ENCODE measurements around the gene RNLS. TPM values are rescaled to one million over a fixed set of nuclear protein-coding genes. Genes with fewer than 3 reads are reported as not detected.
A peak's percentile ranks its signal among the peaks of the same experiment; 100 is the strongest.

RNLS gene
- polyA plus RNA-seq, 1 experiment, result 6.1 TPM

- H3K4me3 ChIP-seq (ENCODE audit: low read depth, low read length), result no peak overlapping the region
- TF ChIP-seq CTCF (IDR thresholded peaks at IDR 0.05; ENCODE audit: low read depth, low read length), result no peak
- H3K27ac ChIP-seq (ENCODE audit: low read depth, low read length), result no peak overlapping the region
- ChIA-PET POLR2A (no interaction called here), CTCF (interaction anchor here (0.6 to 3.2 kb wide), 2 partner anchors 12 to 337 kb away, joined by 5 to 11 read pairs; partner anchors contain the start of gene RNLS)
- H3K27me3 ChIP-seq (ENCODE audit: control insufficient read depth, insufficient read depth, low read length), result no peaks in the 10 kb centered on the region
- no peaks in the 10 kb centered on the region for H3K9me3 ChIP-seq (ENCODE audit: control insufficient read depth, insufficient read depth, low read length)
- no peak for DNase-seq (ENCODE audit: low read depth, low spot score)
Observed at GRCh38 chr10:88594482-88594881, 11.4 kb upstream of the RNLS start.

DNA sequence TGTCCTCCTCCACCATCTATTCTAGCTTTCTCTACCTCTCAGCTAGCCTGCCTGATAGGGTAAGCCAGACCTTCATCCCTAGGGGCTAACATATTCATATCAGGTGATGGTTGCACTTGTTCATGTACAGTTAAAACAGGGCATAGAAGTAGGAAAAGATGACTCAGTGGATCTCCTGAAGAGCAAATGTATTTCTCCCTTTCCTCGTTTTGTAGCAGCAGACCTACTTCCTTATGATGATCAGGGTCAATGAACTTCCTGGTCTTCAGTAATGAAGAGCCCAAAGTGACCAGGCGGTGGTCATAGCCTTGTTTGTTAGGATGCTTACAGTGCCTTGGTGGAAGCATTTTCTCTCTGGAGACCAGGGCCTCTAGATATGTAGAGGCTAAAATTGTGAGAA lies 9.8 kb upstream of the RNLS start:
- Histone ChIP-seq H3K27ac (ENCODE audit: low read depth, low read length) (no peak overlapping the region), H3K4me3 (ENCODE audit: low read depth, low read length) (no peak overlapping the region), H3K27me3 (ENCODE audit: control insufficient read depth, insufficient read depth, low read length) (no peaks in the 10 kb centered on the region), H3K9me3 (ENCODE audit: control insufficient read depth, insufficient read depth, low read length) (no peaks in the 10 kb centered on the region)
- TF ChIP-seq CTCF (IDR thresholded peaks at IDR 0.05; ENCODE audit: low read depth, low read length), result no peak
- DNase-seq (ENCODE audit: low read depth, low spot score), result no peak
- POLR2A ChIA-PET, result no interaction called here
- CTCF ChIA-PET, result no interaction called here

DNA sequence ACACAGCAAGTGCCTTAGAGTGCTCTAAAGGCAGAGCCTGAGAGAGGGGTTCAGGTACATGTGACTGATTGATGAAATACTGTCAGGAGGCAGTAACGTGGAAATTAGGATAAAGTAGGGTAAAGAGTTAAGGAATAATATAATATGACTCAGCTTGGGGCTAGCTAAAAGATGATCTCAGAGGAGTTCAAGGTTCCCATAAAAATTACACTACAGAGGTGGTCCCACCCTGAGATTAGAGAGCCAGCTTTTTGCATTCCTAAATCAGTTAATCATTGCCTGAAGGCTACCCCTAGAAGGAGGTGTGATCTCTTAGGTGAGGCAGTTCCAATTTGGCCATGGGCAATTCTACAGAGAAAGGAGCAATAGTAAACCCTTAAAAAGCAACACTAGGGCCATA lies 9.3 kb upstream of the RNLS start:
- Histone ChIP-seq H3K4me3 (ENCODE audit: low read depth, low read length) (no peak overlapping the region), H3K27me3 (ENCODE audit: control insufficient read depth, insufficient read depth, low read length) (no peaks in the 10 kb centered on the region), H3K9me3 (ENCODE audit: control insufficient read depth, insufficient read depth, low read length) (no peaks in the 10 kb centered on the region), H3K27ac (ENCODE audit: low read depth, low read length) (no peak overlapping the region)
- no peak for TF ChIP-seq CTCF (IDR thresholded peaks at IDR 0.05; ENCODE audit: low read depth, low read length)
- DNase-seq (ENCODE audit: low read depth, low spot score), result no peak
- POLR2A ChIA-PET, result no interaction called here
- CTCF ChIA-PET, result interaction anchor here (1.3 to 1.4 kb wide), 2 partner anchors 9 to 27 kb away, joined by 4 to 12 read pairs; partner anchors contain the start of gene RNLS

DNA sequence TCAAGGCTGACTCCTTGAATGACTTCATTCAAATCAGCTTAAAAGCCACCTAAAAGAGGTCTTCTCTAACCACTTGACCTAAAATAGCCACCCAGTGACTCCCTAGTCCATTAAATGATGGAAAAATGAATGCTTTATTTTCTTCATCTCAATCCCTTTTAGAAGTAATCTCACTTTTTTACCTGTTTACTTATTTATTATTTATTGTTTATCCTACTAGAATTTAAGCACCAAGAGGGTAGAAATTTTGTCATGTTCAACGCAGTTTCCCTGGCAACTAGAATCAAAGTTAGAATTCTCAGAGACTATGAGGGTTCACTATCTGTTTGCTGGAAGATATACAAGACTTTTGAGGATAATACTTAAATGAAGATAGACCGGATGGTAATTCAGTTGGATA lies 3.3 kb upstream of the RNLS start, which contains the start of gene LIPJ:
Gene LIPJ (plus strand): TSS at position 301 of the 400 bp plus-strand sequence. CDS start 3,926 bp downstream, outside the sequence.
- Histone ChIP-seq H3K4me3 (ENCODE audit: low read depth, low read length) (no peak within 1 kb of the TSS), H3K27me3 (ENCODE audit: control insufficient read depth, insufficient read depth, low read length) (no peaks in the 10 kb centered on the region), H3K9me3 (ENCODE audit: control insufficient read depth, insufficient read depth, low read length) (peaks cover 3% of the 10 kb centered on the region; the same call in 1 of the 2 replicates), H3K27ac (ENCODE audit: low read depth, low read length) (no peak within 1 kb of the TSS)
- TF ChIP-seq CTCF (IDR thresholded peaks at IDR 0.05; ENCODE audit: low read depth, low read length), result no peak
- POLR2A ChIA-PET, result no interaction called here
- no peak for DNase-seq (ENCODE audit: low read depth, low spot score)
- CTCF ChIA-PET, result no interaction called here

- H3K27me3 ChIP-seq (ENCODE audit: control insufficient read depth, insufficient read depth, low read length), result no peaks in the 10 kb centered on the region
- peaks cover 3% of the 10 kb centered on the region; the same call in 1 of the 2 replicates for H3K9me3 ChIP-seq (ENCODE audit: control insufficient read depth, insufficient read depth, low read length)
- ChIA-PET POLR2A (interaction anchor here (0.6 to 1.2 kb wide), 3 partner anchors 34 to 722 kb away, joined by 3 to 4 read pairs (median 3); no protein-coding TSS in a partner anchor), CTCF (interaction anchor here (0.7 to 1.9 kb wide), 28 partner anchors 8 to 356 kb away, joined by 3 to 24 read pairs (median 4); no protein-coding TSS in a partner anchor)
- no peak for DNase-seq (ENCODE audit: low read depth, low spot score)
- peak overlapping the region; percentile 65 for H3K4me3 ChIP-seq (ENCODE audit: low read depth, low read length)
- no peak overlapping the region for H3K27ac ChIP-seq (ENCODE audit: low read depth, low read length)
- no peak for TF ChIP-seq CTCF (IDR thresholded peaks at IDR 0.05; ENCODE audit: low read depth, low read length)
Observed at GRCh38 chr10:88583584-88583957, 453 bp upstream of the RNLS start.
